ENCODE results near the gene NOL12.

- no peak for TF ChIP-seq CTCF (IDR thresholded peaks at IDR 0.05; ENCODE audit: low read depth, low read length, poor library complexity, severe bottlenecking)
- TF ChIP-seq EZH2phosphoT487 (IDR thresholded peaks at IDR 0.05; ENCODE audit: borderline replicate concordance, low read length) = no peak
Observed at GRCh38 chr22:37655252-37655563, 30.9 kb upstream of the NOL12 start.
